ENCODE results near the gene PTDSS2. TPM values are rescaled to one million over a fixed set of nuclear protein-coding genes. Genes with fewer than 3 reads are reported as not detected.

The PTDSS2 gene
- total and polyA plus RNA-seq, 9 of the 15 experiments (the other 6 are each of a cell fraction or from before 2014, with no cell fraction given) = 0.45 to 53.9 (median 17.2) TPM

- peaks cover 22 to 84% of the 10 kb centered on the region in 2 experiments for H3K4me1 ChIP-seq (replicated peaks in 1 of 2; ENCODE audit: control insufficient read depth in 2 of 2, insufficient read depth in 2 of 2, low read length in 2 of 2)
- no peaks in the 10 kb centered on the region for H3K9me3 ChIP-seq (replicated peaks; ENCODE audit: control insufficient read depth, insufficient read depth, low read depth, low read length)
- peak within 1 kb of the TSS; percentile 70 for H3K27ac ChIP-seq (ENCODE audit: extremely low read depth, low read depth, low read length)
- in situ Hi-C loops (cut with MboI) (no loop called here), intact Hi-C loops (cut with micrococcal nuclease) (no loop called here)
- POLR2A ChIA-PET = interaction anchor here (0.5 to 1.2 kb wide), 3 partner anchors 18 to 32 kb away, joined by 4 to 5 read pairs (median 4); no protein-coding TSS in a partner anchor
- H3K4me3 ChIP-seq = peak within 1 kb of the TSS; percentile 78
- BruUV-seq (replicated peaks) = no TSS peak
- H3K36me3 ChIP-seq (ENCODE audit: control insufficient read depth, insufficient read depth, low read length) = peaks cover 23% of the 10 kb centered on the region; the same call in 1 of the 3 replicates
- peak; percentile 84 for ATAC-seq
- peak; percentile 92 for FAIRE-seq
- H3K9me1 ChIP-seq (ENCODE audit: control insufficient read depth, insufficient read depth, low read length) = peaks cover 3% of the 10 kb centered on the region
- 0 out of 2 replicates have a peak, but pooled peaks cover 4% of the 10 kb centered on the region for H4K20me1 ChIP-seq (replicated peaks; ENCODE audit: control insufficient read depth, insufficient read depth, low read length)
- peak within 1 kb of the TSS; percentile 68 for H3K4me2 ChIP-seq (ENCODE audit: insufficient read depth, low read length)
- H2AFZ ChIP-seq (ENCODE audit: low read depth, low read length) = peak within 1 kb of the TSS; percentile 87
- H3K9ac ChIP-seq (ENCODE audit: insufficient read depth in 1 of 2, low read depth in 2 of 2, low read length in 2 of 2) = peak within 1 kb of the TSS; percentile 48 to 82; a peak in 3 of 4 replicates
- CTCF ChIA-PET (ENCODE audit: low intra/inter-chr PET ratio) = no interaction called here
- no peaks in the 10 kb centered on the region for H3K27me3 ChIP-seq (ENCODE audit: control insufficient read depth in 2 of 2, insufficient read depth in 2 of 2, low read length in 2 of 2)
- peaks cover 17% of the 10 kb centered on the region for H3K79me2 ChIP-seq (ENCODE audit: control insufficient read depth, insufficient read depth, low read length)
- peak; percentile 92 to 95 (median 94) for DNase-seq (ENCODE audit: extremely low read depth in 1 of 4, low spot score in 3 of 4)
- WGBS (ENCODE audit: insufficient coverage, low coverage, missing lambda C conversion rate) = 16% methylated on average over 36 of the region's 93 CpGs
- peak in 1 of 2 experiments; percentile 70; a peak in 1 of 4 replicates for TF ChIP-seq MAZ (CRISPR knock-in tag; conservative IDR thresholded peaks at IDR 0.05 in 1 of 2, IDR thresholded peaks at IDR 0.05 in 1 of 2)
- TF ChIP-seq MBD2 (IDR thresholded peaks at IDR 0.05; ENCODE audit: borderline replicate concordance, low read depth) = peak; percentile 78; the same call in 1 of the 2 replicates
- peak; percentile 60 to 82 for TF ChIP-seq E2F6 (IDR thresholded peaks at IDR 0.05; ENCODE audit: borderline replicate concordance in 1 of 2, extremely low read depth in 1 of 2, insufficient read depth in 1 of 2, insufficient read length in 1 of 2, low read depth in 1 of 2, low read length in 1 of 2, poor library complexity in 1 of 2, severe bottlenecking in 1 of 2)
- TF ChIP-seq ZNF583 (CRISPR knock-in tag; IDR thresholded peaks at IDR 0.05) = no peak
- TF ChIP-seq CREM (IDR thresholded peaks at IDR 0.05; ENCODE audit: low read depth) = peak; percentile 47
- TF ChIP-seq ZBTB7A (IDR thresholded peaks at IDR 0.05; ENCODE audit: borderline replicate concordance, control insufficient read depth, low read depth, low read length) = peak; percentile 20; the same call in 1 of the 2 replicates
- TF ChIP-seq ZC3H4 (CRISPR knock-in tag; IDR thresholded peaks at IDR 0.05; ENCODE audit: borderline replicate concordance) = peak; percentile 73; the same call in 1 of the 2 replicates
- TF ChIP-seq FOXJ2 (tag; IDR thresholded peaks at IDR 0.05) = peak; percentile 49; the same call in 1 of the 2 replicates
- no peak for TF ChIP-seq PHF21A (IDR thresholded peaks at IDR 0.05; ENCODE audit: borderline replicate concordance, low read depth)
- 0 out of 2 replicates have a peak, but pooled peaks have one; percentile 39 for TF ChIP-seq STAT6 (CRISPR knock-in tag; IDR thresholded peaks at IDR 0.05)
- TF ChIP-seq BMI1 (IDR thresholded peaks at IDR 0.05; ENCODE audit: low read length) = peak; percentile 91
- 0 out of 2 replicates have a peak, but pooled peaks have one; percentile 26 for TF ChIP-seq ELF1 (tag; IDR thresholded peaks at IDR 0.05)
- TF ChIP-seq TAF9B (IDR thresholded peaks at IDR 0.05; ENCODE audit: partially characterized antibody) = no peak
These were observed 87.0 kb downstream of the PTDSS2 start, which contains the start of gene LRRC56 for GRCh38 chr11:536841-537621. TSS of gene LRRC56 (plus strand) at chr11:537527. CDS start at chr11:540685, 3,158 bp downstream.
